HG03558 (cell line): ENCODE measurements around the gene SLC37A1.

Experiments
- ATAC-seq: cut with Tn5 transposase; IDR thresholded peaks from one replicate; pipeline ENCODE4 v1.9.1; 2021; ENCODE audit warnings: moderate number of reproducible peaks; ENCODE audit not compliant: unreplicated experiment; ENCODE audit errors: extremely low read depth

SLC37A1 gene

DNA sequence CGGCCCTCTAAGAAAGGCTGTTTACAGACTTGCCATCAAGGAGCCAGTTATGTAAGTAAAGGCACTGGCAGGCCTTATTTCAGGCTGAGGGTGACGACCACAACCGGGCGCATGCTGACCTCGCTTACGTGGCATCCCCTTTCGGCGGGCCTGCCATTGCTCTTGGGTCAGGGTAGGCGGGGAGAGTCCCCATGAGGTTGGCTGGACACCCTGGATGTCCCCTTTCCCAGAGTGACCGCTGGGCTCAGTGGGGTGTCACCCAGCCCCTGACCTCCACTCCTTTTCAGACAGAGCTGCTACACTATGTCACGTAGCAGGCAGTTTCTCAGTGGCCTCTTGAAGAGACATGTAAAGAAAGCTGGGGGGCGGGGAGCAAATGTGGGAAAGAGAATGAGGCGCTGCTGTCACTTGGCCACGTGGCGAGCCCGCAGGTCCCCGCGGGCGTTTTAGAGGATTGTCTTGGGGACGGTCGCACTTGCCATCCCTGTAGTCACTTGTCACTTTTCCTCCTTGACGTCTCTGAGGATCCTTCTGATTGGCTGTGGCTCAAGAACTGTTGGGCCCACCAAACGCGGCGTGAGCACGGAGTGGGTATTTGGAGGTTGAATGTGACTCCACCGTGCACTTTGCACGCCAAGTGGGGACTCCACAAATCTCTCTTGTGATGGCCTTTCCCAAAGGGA is 42.2 kb downstream of the SLC37A1 start:
- no peak for ATAC-seq

DNA sequence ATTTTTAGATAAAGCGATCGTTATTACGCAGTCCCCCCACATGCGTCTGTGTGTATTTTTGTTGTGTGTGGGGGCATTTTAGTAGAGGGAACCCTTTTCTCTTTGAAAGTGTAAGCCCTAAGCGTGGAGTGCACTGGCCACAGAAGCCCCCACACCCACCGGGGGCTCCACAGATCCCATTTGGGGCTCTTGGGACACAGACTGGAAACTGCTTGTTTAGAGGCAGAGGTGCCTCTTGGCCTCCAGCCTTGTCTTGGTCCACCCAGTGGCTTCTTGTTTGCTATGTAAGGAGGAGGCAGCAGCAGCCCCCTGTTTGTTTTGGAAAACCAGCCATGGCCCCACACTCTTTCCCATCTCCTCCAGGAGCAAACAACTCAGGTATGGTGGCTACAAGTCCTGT is 42.8 kb downstream of the SLC37A1 start:
- no peak for ATAC-seq

DNA sequence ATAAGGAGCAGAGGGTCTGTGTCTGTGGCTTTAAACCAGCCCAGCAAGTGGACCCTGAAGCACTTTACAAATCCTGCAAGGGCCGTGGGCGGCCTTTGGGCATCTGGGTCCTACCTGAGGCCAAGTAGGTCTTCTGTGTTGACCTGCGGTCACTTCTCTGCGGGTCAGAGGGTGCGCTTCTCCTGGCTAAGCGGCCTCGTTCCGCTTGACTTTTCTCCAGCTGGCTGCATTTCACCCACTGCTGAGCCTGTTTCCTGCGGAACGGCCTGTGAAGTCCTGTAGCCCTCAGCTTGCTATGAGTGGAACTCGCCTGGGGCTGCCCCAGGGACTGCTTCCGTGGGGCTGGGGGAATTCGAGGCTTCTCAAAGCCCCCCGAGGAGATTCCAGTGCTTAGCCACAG is 43.3 kb downstream of the SLC37A1 start:
- ATAC-seq, result no peak

DNA sequence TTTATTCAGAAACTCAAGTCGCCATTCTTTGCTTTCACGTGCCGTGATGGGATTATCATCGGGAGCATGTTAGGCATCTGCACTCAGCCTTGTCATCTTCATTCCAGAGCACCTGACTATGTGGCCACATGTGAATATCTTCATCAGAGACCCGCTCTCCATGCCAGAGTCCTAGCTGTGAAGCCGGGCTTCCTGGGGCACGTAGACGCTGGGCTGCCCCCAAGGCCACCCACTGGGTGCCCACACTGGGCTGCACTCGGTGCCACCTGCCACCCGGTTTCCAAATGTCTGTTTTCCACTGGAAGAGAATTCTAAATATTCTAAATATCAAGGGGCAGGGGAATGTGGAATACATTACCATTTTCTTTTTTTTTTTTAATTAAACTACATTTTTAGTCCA is 43.8 kb downstream of the SLC37A1 start:
- no peak for ATAC-seq

DNA sequence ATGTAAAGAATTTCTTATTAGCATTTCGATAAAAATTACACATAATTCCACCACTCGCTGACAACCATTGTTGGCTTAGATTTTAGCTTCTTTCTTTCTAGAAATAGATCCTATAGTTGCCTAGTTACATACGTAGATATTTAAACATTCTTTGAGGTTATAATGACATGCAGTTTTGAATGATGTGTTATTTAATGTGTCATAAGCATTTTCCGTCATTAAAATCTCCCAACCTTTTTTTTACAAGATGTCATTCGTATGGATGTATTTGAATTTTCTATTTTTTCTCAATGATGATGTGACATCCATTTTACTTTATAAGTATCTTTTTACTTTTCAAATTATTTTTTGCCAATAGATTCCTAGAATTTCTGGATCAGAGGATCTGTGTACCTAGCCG is 44.7 kb downstream of the SLC37A1 start:
- no peak for ATAC-seq

DNA sequence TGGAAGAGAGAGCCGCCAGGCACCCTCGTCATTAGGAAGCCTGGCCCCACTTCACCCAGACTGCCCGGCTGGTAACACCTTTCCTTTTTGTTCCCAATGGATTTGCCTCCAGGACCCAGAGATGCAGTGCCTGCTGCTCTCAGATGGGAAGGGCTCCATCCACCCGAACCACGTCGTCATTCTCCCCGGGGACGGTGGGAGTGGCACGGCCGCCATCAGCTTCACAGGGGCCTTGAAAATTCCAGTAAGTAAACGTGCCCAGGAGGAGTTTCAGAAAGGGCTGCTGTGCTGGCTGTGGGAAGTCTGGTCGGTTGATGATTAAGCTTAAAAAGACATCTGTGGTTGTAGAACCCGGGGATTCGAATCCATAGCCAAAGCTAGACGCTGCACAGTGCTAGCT is 45.2 kb downstream of the SLC37A1 start:
- ATAC-seq, result no peak

DNA sequence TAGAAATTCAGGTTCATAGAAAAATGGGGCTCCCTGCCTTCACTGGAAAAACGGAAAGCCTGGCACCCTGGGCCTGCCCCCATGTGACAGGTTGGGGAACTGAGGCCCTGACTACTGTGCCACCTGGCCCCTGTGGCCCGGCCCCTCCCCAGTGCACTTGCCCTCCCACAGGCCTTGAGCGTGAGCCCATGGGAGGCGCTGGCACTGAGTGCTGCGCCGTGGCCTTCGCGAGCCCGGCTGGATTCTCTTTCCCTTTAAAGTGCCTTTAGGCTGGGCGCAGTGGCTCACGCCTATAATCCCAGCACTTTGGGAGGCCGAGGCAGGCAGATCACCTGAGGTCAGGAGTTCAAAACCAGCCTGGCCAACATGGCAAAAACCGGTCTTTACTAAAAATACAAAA is 45.7 kb downstream of the SLC37A1 start:
- ATAC-seq, result no peak

DNA sequence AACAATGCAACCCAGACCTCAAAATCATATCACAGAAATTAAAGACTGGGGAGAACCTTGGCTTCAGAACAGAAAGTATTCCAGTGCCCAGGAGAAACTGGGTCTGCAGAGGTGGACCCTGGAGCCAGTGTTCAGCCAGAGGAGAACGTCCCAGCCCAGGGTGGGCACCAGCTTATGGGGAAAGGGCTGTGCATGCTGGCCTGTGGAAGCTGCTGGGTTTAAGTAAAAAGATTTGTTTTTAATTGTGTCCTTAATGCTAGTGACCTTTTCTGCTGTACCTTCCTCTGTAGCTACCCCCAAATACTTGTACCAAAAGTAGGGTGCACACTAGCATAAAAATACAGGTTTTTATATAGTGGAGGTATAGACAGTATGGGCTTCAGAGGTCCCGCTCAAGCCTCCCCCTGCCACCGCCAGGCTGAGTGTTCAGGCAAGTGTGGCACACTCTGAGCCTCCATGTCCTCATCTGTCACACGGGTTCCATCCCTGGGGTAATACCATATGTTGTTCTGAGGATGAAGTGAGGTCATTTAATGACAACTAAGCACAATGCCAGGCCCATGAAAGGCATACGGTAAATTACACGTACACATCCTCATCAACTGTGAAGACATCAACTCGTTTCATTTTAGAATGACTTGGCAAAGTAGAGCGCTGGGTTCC is 47.0 kb downstream of the SLC37A1 start:
- ATAC-seq, result no peak

DNA sequence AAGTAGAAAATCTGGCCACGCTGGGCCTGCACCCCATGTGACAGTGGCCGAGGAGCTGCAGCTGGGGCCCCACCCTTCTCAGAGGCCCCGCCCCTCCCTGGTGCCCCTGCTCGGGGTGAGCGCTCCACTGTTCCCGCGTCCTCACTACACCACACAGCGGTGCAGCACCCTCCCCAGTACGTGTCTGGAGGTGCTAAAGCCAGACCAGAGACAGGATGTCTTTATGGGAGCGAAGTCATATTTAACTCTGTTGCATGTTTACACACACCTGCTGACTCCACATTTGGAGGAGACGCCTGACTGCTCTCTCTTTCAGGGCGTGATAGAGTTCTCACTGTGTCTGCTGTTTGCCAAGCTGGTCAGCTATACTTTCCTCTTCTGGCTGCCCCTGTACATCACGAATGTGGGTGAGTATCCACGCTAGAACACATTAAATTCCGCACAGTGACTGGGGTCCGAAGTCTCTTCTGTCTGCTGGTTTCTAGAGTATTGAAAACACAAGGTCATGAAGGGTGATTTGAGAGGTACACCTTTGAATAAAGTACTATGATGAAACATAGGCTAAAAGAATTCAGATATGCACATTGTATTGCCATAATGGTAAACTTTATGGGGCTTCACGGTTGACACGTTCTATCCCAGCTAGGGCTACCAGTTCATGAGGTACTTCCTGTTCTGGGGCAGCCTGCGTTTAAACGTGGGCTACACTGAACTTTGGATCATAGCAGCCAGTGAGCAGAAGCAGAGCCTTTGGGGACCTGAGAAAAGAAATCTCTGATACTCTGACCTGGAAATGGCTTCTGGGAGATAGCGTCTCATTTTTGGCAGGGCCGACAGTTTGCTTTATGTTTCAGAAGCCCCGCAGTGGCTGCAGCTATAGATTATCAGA is 48.4 kb downstream of the SLC37A1 start:
- no peak for ATAC-seq

DNA sequence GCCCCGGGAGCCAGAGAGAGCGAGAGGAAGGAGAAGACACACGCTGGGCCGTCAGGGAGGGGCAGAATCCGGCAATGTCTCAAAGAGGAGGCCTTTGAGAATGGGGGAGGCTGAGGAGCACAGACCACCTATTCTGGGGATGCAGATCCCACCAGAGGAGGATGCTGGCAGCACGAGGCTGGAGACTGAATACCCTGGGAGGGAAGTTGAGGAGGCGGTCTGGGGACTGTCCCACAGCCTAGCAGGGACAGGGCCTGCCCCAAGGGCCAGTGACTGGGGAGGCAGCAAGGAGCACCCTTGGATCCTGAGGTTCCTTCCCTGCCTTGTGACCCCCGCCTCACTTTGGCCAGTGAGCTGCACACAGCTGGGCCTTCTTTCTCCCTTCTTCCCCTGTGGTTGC is 49.2 kb downstream of the SLC37A1 start:
- no peak for ATAC-seq

DNA sequence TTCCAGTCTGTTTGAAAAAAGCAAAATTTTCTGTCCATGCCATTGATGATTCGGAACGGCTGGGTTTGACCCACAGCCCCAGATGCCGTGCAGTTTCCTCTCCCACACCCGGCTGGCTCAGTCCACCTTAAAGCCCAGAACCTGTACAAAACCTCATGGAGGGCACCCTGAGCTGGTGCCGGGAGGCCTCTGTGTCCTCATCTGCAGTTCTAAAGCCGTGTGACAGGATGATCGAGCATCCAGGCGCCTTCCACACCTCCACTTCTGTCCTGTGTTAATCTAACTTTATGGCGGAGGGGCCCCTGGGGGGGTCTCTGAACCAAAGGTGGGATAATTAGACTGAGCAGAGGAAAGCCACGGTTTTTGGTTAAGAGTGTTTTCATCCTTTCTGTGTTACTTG is 49.6 kb downstream of the SLC37A1 start:
- ATAC-seq, result no peak

DNA sequence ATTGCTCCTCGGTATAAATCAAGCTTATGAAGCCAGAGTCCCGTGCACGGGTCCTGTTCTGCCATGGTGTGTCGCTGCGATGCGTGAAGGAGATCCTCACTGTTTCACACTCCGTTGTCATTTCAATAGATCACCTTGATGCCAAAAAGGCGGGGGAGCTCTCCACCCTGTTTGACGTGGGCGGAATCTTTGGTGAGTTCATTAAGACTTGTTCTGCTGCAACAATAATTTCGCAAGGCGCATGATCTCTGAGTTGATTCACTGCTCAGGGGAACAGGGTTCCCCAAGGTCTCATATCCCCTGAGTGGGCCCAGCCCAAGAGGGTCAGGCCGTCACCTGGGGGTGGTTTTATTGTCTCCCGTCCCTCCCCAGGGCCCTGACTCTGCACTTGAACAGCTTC is 50.0 kb downstream of the SLC37A1 start:
- no peak for ATAC-seq

DNA sequence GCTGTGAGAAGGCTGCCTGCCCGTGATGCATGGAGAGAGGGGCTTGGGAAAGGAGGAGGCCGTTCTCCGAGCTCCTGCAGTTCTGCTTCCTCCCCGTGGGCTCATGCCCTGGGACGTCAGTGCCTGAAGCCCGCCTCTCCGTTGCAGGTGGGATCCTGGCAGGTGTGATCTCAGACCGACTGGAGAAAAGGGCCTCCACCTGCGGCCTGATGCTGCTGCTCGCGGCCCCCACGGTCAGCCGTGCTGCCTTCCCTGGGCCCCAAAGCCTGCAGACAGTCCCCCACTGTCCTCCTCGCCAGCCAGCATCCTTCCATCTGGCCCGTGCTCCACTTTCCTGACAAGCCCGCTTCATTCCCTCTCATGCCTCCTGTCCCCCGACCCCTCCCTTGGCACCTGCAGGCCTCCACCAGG is 50.9 kb downstream of the SLC37A1 start:
- ATAC-seq, result no peak

DNA sequence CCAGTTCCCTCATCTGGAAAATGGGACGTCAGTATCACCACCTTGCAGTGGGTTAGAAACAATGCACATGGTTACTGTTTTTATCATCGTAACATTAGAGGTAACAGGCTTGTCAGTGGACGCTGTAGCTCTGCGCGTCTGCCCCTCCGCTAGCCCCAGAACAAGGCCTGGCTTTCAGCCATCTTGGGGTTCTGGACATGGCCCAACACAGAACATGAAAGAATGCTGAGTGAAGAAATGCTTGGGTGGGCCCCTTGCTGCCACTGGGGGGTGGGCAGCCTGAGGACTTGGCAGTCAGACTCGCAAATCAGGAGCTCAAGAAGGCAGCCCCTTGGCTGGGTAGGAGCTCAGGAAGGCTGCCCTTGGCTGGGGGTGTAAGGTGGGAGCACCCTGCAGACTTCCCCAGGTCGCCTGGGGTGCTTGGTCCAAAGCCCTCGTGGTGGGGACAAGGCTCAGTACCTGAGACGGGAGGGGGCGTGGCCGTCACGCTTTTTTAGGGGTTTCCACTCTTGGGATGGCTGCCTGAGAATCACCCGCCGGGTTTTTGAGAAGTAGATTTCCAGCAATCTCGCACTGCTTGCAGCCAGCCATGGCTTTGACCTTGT is 51.7 kb downstream of the SLC37A1 start:
- no peak for ATAC-seq

DNA sequence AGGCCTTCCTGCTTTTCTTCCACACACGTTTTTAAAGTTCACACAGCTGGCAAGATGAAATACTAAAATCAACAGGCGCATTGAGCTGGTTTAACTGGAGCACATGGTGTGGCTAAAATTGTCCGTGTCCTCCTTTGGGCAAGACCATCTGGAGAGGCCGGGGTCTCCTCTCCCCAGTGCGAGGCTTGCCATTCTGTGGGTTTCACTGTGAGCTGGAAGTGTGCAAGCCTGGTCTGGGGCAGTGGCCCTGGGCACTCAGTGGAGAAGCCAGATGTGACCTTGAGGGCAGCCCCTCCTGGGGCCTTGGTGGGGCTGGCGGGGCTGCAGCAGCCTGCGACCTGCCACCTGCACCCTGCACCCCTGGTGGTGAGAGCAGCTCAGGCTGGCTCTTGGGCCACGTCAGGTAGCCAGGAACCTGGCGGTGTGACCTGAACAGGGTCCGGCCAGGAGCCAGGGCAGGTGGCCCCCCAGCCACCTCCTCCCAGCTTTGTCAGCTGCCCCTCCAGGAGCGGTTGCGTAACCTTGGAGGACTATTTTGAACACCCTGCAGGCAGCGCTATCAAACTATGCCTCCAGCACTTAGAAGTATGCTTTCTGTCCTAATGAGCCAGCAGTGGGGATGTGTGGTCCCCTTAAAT is 52.4 kb downstream of the SLC37A1 start:
- ATAC-seq, result no peak

DNA sequence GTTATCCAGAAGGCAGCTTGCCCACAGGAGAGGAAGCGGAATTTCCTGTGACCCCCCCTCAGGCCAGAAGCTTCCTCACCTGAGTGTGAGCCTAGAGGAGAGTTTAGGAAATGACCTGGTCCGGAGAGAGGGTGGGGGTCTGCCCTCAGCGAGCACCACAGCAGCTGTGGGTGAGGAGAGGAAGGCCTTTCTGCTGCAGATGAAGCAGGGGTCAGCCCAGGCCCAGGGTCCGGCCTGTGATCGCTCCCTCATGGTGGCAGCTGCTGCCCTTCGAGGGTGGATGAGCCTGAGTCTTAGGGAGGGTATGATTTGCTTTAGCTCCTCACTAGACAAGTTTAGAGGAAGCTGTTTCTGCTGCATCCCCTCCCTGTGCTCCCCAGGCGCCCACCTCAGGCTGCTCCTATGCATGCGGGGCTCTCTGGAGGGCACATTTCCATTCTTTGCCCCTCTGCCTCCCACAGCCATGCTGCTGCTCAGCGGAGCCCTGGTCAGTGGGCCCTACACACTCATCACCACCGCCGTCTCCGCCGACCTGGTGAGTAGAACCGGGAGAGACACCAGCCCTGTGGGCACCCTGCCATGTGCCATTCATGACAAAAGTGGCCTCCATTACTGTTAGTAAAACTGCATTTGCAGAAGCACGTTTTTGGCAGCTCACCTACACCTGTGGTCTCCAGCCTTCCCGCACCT is 53.0 kb downstream of the SLC37A1 start:
- ATAC-seq, result no peak

DNA sequence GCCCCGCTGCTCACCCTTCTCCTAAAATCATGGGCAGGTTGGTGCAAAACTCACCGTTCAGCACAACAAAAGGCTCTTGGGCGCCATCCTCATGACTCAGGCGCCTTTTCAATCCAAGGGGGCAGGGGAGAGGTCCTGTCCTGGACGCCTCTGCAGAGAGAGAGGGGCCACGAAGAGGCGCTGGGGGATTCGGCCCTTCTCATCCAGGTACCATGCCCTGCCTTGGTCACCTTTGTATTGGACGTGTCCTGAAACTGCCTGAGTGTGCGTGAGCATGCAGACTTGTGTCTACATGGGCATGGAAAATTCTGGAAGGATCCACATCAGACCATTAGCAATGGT is 53.5 kb downstream of the SLC37A1 start:
- no peak for ATAC-seq

DNA sequence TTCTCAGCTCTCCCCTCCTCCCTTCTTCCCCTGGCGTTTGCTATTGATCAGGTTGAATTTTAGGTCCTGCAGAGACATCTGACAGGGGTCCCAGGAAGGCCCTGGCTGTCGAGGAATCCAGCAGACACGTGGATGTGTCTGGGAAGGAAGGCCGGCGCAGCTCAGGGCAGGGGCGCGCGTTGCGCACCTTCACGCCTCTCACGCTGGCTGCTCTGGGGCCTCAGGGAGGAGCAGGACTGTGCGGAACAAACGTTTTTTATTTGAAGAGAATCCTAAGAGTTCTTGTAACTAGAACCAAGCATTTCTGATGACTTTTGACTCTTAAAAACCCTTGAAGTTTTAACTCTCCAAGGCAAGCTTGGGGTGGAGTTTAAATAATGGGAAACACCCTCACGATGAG is 54.2 kb downstream of the SLC37A1 start:
- no peak for ATAC-seq

DNA sequence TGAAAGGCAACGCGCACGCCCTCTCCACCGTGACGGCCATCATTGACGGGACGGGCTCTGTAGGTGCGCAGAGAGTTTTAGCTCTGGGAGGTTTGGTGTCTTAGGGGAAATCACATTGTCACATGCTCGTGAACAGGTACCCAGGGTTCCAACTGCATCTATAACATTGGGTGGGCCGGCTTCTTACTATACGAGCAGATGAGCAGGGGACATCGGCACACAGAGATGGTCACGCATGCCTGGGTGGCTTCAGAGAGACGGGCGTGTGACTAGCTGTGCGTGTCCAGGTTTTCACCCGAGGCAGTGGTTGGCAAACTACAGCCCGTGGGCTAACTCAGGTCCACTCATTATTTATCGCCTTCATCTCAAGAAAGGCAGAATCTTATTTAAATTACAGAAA is 54.7 kb downstream of the SLC37A1 start:
- no peak for ATAC-seq
